ENCODE measurements around the gene MORN1.

Gene MORN1

GRCh38 chr1:2372551-2373490 lies 18.5 kb downstream of the MORN1 start:
- no peak for DNase-seq

GRCh38 chr1:2368053-2368744 lies 23.2 kb downstream of the MORN1 start:
- DNase-seq, result no peak

GRCh38 chr1:2363847-2364513 lies 27.4 kb downstream of the MORN1 start:
- no peak for DNase-seq

GRCh38 chr1:2360588-2361364 lies 30.6 kb downstream of the MORN1 start:
- no peak for DNase-seq

GRCh38 chr1:2358651-2359640 lies 32.4 kb downstream of the MORN1 start:
- no peak for DNase-seq

- no peak for DNase-seq
Observed at GRCh38 chr1:2358072-2358471, 33.3 kb downstream of the MORN1 start.

- DNase-seq, result no peak
Observed at GRCh38 chr1:2356911-2357845, 34.2 kb downstream of the MORN1 start.

- no peak for DNase-seq
Observed at GRCh38 chr1:2356401-2356800, 35.0 kb downstream of the MORN1 start.

- no peak for DNase-seq
Observed at GRCh38 chr1:2355373-2356261, 35.7 kb downstream of the MORN1 start.

- DNase-seq, result no peak
Observed at GRCh38 chr1:2354511-2355372, 36.6 kb downstream of the MORN1 start.

GRCh38 chr1:2353551-2354438 lies 37.6 kb downstream of the MORN1 start:
- DNase-seq, result no peak

GRCh38 chr1:2352897-2353550 lies 38.3 kb downstream of the MORN1 start:
- no peak for DNase-seq

- DNase-seq, result no peak
Observed at GRCh38 chr1:2352341-2352896, 38.9 kb downstream of the MORN1 start.

- DNase-seq, result no peak
Observed at GRCh38 chr1:2351723-2352122, 39.6 kb downstream of the MORN1 start.

- no peak for DNase-seq
Observed at GRCh38 chr1:2350911-2351655, 40.3 kb downstream of the MORN1 start.

- DNase-seq, result no peak
Observed at GRCh38 chr1:2350501-2350900, 40.9 kb downstream of the MORN1 start.

Measured in stimulated activated CD8-positive, alpha-beta memory T cell treated with anti-CD3 and anti-CD28 coated beads, Interleukin-4, amount 100 ng/mL, for 48 hours (primary cell).